ENCODE data around the gene SULT4A1.

DNA sequence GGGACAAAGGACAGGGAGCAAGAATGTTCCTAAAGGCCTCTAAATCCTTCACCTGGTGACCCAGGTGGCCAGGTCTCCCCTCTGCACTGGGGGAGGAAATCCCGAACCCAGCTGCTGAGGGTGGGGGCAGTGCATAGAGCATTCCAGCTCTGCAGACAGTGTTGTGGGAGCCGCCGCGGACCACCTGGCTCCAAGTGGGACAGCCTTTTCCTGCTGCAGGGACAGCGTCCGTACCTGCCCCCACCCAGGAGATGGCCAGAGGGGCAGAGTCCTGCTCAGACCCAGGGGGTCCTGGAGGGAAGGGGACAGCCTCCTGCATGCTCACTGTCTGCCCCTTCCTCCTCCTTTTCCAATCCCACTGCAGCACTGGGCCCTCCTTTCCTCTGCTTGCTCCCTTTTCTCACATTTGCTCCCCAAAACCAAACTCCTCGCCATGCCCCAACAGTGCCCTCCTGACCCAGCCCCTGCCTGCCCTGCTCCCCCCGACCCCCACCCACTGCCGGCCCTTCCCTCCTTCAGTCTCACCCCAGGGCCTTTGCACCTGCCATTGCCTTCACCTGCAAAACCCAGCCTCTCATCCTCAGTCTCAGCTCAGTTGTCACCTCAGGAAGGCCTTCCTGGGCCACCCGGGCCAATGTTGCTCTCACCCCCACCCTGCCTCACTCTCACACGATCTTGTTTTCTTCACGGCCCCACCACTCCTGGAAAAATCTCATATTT, 16.7 kb upstream of the SULT4A1 start:
- no peak for TF ChIP-seq CTCF (conservative IDR thresholded peaks at IDR 0.05; ENCODE audit: low read length)
- no peak for TF ChIP-seq EZH2phosphoT487 (IDR thresholded peaks at IDR 0.05; ENCODE audit: borderline replicate concordance, low read depth, low read length)
